NCI-H1436 treated with DMSO at 0.1 percent for 48 hours (cell line): ENCODE measurements around the gene KCNJ16.
"Not testable (repeated sequence)": the region's sequence is repeated elsewhere in the genome, so short reads cannot be mapped to it uniquely, and the experiment has no call there.

Experiments
- DNase-seq: peaks from one replicate; lab custom pipeline; 2025; lab: John Stamatoyannopoulos, UW

The KCNJ16 gene

GRCh38 chr17:70074956-70075355 lies at the start of gene KCNJ16:
KCNJ16 (plus strand) TSS chr17:70075225; CDS start chr17:70132088, 56,863 bp downstream.
- DNase-seq: no peak

GRCh38 chr17:70028397-70028796 lies 46.6 kb upstream of the KCNJ16 start:
- DNase-seq: no peak

DNA sequence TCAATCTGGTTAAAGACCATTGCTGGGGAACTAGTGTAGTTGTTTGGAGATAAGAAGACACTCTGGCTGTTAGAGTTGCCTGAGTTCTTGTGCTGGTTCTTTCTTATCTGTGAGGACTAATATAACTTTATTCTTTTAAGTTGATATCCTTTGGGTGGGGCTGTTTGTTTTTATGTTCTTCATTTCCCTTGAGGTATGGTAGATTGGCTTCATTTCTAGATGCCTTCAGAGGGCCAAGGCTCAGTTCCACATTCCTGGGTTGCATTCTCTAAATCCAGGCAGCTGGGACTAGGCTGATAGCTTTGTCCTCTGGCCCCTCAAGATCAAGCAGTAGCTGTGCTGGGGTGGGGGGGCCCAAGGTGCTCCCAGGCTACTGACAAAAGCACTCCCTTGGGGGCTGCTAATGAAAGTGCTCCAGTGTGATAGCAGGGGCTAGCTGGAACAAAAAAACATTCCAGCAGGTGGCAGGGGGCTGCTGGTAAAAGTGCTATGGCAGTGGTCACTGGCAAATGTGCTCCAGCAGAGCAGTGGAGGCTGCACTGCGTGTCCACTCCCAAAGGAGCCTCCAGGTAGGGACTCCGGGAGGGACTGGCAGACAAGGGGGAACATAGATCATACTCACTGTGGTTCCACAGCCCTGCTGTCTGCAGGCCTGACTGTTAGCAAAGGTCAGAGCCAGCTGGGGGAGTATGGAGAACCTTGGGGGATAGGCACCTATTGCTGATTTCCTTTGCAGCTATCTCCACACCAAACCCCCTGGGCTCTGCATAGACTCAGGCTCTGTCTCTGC lies 45.9 kb upstream of the KCNJ16 start:
- DNase-seq: no peak

DNA sequence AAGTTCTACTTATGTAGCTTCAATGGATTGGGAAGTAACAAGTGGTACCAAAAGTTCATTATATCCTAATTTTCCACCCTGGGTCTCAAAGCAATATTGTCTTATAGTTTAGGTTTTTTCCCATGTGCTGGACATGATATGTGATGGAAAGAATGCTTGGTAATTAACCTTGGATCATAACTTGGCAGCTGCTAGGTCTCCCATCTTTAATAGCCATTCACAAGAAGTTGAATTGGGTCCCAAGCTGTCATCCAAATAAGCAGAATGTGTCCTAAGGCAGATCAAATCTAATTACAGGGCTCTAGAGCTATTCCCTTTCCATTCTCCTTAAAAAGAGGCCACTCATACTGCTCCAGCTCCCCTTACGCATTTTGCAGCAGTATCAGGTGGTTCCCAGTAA lies 44.7 kb upstream of the KCNJ16 start:
- no peak for DNase-seq

DNA sequence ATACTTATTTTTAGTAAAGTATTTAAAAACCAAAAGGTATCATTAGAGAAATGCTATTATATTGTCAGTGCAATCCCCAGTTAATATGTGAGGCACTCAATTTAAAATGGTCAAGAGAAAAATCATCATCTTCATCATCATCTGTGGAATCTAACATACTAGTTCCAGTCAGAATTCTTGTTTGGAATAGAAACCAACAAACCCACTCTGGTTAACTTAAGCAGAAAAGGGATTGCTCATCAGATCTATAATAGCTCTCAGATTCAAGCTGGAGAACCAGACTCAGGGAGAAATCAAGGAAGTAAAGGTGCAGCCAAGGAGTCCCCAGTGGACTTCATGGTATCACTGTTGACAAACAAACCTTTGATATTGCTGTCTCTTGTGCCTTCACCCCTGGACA lies 43.7 kb upstream of the KCNJ16 start:
- no peak for DNase-seq

DNA sequence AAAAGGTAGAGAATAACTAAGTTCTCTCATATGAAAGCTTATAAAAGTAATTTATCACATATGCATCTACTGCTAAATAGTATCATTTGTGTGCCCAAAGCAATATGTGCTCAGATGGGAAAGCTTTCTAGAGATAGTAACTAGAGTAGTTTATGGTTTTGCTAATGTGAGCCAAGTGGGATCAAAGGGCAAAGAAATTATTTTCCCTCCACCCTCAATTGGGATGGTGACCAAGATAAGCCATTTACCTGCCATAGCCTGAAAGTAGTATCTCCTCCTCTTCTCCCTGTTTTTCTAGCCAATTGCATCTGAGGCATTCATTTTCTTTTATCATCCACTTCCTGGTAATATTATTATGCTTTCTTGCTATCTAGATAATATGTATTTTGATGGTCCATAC lies 41.9 kb upstream of the KCNJ16 start:
- no peak for DNase-seq

DNA sequence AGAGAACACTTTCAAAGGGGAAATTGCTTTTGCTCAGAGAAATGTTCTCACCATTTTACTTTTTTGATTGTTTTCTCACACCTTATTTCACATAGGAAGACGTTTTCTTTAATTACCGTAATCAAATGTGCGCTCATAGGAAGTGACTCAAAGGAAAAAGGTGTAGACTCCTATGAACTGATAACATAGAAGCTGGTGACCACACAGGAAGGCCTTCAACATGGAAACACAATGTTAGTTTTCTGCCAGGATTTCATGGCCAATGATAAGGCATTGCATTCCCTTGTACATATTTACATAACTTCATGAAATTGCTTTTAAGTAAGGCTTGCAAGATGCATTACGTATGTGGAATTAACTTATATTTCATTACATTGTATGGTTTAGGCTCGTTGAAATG lies 40.9 kb upstream of the KCNJ16 start:
- no peak for DNase-seq

- no peak for DNase-seq
Observed at GRCh38 chr17:70037498-70037897, 37.5 kb upstream of the KCNJ16 start.

DNA sequence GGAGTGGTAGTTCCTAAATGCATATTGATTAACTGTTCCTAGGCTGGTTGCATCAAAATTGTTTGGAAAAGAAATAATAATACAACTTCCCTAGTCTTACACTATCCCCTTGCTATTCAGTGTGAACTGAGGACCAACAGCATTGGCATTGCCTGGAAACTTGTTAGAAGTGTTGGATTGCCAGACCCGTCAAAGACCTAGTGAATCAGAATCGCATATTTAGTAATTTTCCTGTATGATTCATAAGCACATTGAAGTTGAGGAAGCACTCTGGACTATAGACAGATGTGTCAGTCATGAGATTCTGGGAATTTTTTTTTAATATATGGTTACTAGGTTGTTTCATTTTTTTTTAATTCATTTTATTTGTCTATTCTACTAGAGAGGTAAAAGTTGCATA lies 34.7 kb upstream of the KCNJ16 start:
- DNase-seq: no peak

DNA sequence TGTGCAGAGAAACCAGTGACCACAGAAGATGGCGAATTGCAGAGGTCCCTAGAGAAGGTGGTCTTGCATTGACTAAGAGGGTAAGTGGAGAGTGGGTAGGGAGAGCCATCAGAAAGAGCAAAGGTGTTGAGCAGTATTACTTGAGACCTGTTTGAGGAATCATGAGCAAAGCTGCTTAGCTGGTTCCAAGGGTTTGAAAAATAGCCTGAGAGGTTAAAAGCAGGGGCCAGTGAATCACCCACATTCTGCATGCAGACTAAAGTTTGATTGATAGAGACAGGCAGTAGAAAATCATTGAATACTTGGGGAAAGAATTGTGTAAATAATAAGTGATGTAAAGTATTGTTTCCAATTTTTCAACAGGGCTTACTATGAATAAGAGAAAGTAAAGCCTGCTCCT lies 34.0 kb upstream of the KCNJ16 start:
- no peak for DNase-seq

- no peak for DNase-seq
Observed at GRCh38 chr17:70041540-70041939, 33.5 kb upstream of the KCNJ16 start.

- DNase-seq: not testable (repeated sequence)
Observed at GRCh38 chr17:70045780-70046179, 29.2 kb upstream of the KCNJ16 start.

DNA sequence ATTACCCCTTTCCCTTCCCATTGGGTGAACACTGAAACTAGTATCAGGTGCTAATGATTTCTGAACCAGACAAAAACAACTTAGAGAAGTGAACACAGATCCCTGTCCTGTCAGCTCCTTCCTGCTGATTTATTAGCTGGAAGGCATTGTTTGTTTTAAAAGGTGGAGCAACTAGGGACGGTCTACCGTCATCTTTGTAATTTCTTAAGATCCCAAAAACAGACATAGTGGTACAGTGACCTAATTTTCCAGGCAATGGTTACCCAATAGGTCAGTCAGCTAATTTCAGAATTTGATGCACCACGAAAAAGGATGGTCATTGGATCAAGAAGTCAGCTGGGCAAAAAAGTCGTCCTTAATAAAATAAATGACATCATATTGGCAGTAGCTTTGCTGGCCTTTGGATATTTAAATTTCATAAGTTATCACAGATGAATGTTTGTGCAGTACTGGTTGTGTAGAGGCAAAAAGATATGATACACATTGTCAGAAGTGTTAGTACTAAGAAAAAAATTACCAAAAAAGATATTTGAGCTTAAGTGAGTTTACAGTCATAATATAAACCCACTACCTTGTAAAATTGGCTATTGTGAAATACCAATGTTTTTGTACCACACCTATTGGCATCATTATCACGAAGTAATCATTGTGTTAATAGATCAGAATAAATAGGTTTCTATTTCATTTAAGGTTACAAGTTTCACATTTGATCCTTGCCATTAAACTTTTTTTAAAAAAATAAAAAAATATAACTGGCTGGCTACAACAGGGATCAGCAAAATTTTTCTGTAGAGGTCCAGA lies 27.2 kb upstream of the KCNJ16 start:
- DNase-seq: no peak

DNA sequence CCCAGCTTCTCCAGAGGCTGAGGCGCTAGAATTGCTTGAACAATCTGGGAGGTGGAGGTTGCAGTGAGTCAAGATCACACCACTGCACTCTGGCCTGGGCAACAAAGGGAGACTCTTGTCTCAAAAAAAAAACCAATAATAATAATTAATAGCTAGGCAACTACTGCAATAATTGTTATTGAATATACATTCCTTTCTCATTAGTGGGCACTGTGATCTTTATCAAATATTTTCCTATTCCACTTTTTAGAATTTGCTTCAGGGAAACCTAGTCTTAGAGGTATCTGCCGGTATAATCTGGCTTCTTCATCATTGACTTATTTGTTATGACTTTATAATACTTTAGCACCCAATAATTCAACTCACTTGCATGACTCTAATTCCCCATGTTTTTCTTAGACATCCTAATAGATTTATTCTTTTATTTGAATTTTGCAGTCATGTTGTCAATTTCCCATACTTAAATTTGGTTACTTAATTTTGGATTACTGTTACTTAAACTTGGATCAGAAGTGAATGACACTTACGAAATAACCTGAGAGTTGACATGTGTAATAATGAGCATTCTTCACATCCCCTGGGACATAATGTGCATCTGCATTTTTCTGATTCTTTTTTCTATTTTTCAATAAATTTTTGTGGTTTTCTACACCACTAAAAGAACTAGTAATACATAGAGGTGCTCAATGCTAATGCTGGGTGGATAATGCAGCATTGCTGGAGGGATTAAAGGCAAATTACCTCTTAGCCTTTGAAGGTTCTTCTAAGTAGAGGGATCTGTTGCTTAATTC lies 25.0 kb upstream of the KCNJ16 start:
- no peak for DNase-seq

DNA sequence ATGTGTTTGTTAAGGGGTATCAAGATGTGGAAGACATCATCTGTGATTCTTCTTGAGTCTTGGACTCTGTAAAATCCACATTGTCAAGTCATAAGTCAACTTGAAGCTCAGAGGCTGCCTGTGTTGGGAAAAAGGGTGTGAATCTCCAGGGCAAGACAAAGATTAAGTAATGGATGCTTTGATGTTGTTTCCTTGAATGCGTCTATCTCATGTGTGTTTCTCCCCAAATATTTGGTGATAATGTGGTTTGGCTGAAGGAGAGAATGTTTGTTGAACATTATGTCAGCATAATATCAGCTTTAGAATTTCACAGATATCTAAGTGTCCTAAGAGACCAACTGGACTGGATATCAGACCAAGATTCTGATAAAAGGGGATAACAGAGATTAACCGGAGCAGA lies 24.1 kb upstream of the KCNJ16 start:
- no peak for DNase-seq

DNA sequence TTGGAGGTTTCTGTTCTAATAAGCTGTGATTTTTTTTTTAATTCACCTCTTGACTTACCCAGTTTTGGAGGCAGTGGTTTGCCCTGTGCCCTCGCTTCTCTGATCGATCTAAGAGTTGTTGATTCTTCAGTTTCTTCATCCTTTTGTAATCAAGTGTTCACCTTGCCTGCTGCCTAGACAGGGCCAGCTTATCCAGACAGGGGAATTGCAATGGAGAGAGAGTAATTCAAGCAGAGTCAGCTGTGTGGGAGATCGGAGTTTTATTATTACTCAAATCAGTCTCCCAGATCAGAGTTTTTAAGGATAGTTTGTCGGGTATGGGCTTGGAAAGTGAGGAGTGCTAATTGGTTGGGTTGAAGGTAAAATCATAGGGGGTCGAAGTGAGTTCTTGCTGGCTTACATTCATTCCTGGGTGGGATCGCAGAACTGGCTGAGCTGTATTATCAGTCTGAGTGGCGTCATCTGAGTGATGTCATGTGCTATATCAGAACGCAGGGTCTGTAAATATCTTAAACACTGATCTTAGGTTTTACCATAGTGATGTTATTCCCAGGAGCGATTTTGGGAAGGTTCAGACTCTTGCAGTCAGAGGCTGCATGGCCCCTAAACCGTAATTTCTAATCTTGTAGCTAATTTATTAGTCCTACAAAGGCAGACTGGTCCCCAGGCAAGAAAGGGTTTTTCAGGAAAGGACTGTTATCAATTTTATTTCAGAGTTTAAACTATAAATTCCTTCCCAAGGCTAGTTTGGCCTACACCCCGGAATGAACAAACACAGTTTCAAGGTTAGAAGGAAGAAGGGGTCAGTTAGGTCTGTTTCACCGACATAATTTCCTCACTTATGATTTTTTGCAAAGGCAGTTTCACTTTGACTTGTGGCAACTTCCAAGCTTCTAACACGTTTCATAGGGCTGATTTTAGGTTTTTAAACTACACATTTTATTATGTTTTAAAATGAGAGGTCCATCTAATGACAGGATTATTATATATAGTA lies 21.5 kb upstream of the KCNJ16 start:
- DNase-seq: no peak

GRCh38 chr17:70055000-70055399 lies 20.0 kb upstream of the KCNJ16 start:
- DNase-seq: no peak

- no peak for DNase-seq
Observed at GRCh38 chr17:70059071-70059470, 16.0 kb upstream of the KCNJ16 start.

- no peak for DNase-seq
Observed at GRCh38 chr17:70059649-70060048, 15.4 kb upstream of the KCNJ16 start.

GRCh38 chr17:70060415-70060814 lies 14.6 kb upstream of the KCNJ16 start:
- no peak for DNase-seq

DNA sequence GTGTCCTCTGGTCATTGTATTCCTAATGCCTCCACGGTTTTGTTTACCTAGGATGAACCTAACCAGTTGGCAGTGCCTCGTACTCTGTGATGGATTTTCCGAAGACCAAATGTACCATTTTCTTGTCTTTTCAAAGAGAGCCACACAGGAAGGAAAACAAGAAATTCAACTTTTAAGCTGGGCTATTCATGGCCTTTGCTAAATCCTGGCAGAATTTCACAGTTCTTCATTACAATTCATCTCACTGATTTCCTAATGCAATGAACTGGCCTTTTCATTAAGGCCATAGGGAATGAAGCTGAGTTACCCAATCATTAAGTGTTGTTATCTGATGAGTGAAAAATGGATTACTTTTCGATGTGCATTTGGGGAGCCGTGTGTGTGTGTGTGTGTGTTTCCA lies 7.9 kb upstream of the KCNJ16 start:
- DNase-seq: no peak
